Astrocyte (in vitro differentiated cells and primary cell): ENCODE results near the gene RPL10.

Experiments used
- EZH2 ChIP-seq: IDR thresholded peaks from 2 replicates; pipeline ENCODE4 v1.6.1; 2012; ENCODE audit warnings: mild to moderate bottlenecking, low read length, inconsistent platforms; ENCODE audit not compliant: insufficient read depth
- TF ChIP-seq, protein P1 (sequence below): IDR thresholded peaks from 2 replicates; pipeline ENCODE4 v1.5.1; 2011; ENCODE audit warnings: low read depth, mild to moderate bottlenecking, inconsistent platforms, low read length, moderate library complexity; ENCODE audit not compliant: insufficient read depth

DNA sequence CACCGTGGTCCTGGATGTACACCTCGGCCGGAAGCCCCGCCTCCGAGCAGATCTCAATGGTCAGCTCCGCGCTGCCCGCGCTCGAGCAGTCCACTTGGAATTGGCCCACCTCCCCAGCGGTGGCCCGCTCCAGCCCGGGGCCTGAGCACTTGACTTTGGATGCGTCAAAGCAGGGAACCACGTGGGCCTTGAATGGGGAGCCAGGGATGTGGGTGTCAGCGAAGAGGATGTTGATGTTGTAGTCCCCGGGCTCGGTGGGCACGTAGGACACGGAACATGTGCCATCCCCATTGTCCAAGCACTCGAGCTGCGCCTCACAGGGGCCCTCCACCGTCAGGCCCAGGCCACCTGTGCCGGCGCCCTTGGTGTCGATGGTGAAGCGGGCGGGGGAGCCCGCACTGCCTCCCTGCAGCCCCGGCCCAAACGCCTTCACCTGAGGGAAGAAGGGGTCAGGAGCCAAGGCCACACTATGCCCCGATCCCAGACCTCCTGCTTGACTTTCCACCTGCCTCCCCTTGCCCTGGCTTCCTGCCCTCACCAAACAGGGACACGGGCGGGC, 37.9 kb upstream of the RPL10 start:
- TF ChIP-seq, protein P1, sequence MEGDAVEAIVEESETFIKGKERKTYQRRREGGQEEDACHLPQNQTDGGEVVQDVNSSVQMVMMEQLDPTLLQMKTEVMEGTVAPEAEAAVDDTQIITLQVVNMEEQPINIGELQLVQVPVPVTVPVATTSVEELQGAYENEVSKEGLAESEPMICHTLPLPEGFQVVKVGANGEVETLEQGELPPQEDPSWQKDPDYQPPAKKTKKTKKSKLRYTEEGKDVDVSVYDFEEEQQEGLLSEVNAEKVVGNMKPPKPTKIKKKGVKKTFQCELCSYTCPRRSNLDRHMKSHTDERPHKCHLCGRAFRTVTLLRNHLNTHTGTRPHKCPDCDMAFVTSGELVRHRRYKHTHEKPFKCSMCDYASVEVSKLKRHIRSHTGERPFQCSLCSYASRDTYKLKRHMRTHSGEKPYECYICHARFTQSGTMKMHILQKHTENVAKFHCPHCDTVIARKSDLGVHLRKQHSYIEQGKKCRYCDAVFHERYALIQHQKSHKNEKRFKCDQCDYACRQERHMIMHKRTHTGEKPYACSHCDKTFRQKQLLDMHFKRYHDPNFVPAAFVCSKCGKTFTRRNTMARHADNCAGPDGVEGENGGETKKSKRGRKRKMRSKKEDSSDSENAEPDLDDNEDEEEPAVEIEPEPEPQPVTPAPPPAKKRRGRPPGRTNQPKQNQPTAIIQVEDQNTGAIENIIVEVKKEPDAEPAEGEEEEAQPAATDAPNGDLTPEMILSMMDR: no peak
- no peak for TF ChIP-seq EZH2
